Subcutaneous adipose tissue (tissue), 4 donors: ENCODE results near the gene GPR179. TPM values are rescaled to one million over a fixed set of nuclear protein-coding genes. Genes with fewer than 3 reads are reported as not detected.

Source experiments
- CTCF ChIP-seq: fragments of 450-650 bp; IDR thresholded peaks from one replicate; pipeline ENCODE4 v1.5.1; 2016; ENCODE audit warnings: low read depth, mild to moderate bottlenecking, control low read depth, antibody characterized with exemption, moderate library complexity
- total RNA-seq, 4 donors: library from RNA; depleted of rRNA; stranded (reverse); fragments of >200 nt; gene quantifications; one replicate each; pipeline ENCODE4 v1.1.0, GENCODE V29; 2016

The GPR179 gene
- total RNA-seq, 4 donors from 2014 or later: under 0.01 TPM; not detected in 2

- no peak for TF ChIP-seq CTCF
Measured at GRCh38 chr17:38358586-38359513, 15.1 kb upstream of the GPR179 start.

GRCh38 chr17:38357486-38358123, 13.8 kb upstream of the GPR179 start:
- TF ChIP-seq CTCF: no peak

DNA sequence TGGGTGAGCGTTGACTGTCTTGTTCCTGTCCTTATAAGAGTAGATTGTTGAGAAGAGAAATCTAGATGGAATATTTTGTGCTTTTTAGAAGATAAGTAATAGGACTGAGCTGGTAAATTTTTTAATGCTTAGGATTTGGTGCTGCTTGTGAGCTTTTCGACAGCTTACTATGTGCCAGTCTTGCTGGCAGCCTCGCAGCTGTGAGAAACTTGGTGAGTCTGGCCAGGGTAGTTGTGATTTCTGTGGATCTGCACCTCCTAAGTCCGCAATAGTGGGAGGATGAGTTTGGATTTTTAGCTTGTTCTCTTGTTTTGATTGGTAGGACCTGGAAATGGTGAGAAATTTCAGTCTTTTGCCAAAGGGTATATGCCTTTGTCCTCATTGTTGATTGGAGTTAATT, 11.5 kb upstream of the GPR179 start:
- TF ChIP-seq CTCF: no peak

GRCh38 chr17:38354466-38354865, 10.7 kb upstream of the GPR179 start:
- no peak for TF ChIP-seq CTCF

- TF ChIP-seq CTCF: no peak
Measured at GRCh38 chr17:38353668-38354067, 9.9 kb upstream of the GPR179 start.

GRCh38 chr17:38353086-38353604, 9.4 kb upstream of the GPR179 start:
- no peak for TF ChIP-seq CTCF
